Astrocyte (in vitro differentiated cells and primary cell): ENCODE data around the gene DOCK11. TPM values are rescaled to one million over a fixed set of nuclear protein-coding genes. Genes with fewer than 3 reads are reported as not detected.
A peak's percentile ranks its signal among the peaks of the same experiment; 100 is the strongest.

Experiments used
- DNase-seq: peaks from one replicate; pipeline ENCODE4 v3.0.0-alpha.2; 2010; ENCODE audit warnings: low read depth
- FAIRE-seq: peaks from 2 replicates; lab custom pipeline; 2011; peaks lifted over from hg19 to GRCh38; lab: Jason Lieb, UNC
- H2AFZ ChIP-seq: 2 replicates; pipeline ENCODE4 v1.6.0; 2012; ENCODE audit warnings: low read depth, low read length, inconsistent platforms
- H3K27ac ChIP-seq: 2 replicates; pipeline ENCODE4 v1.5.1; 2011; ENCODE audit warnings: low read depth, low read length, inconsistent platforms
- H3K27me3 ChIP-seq: 2 replicates; pipeline ENCODE4 v1.6.0; 2011; ENCODE audit warnings: low read length, inconsistent platforms; ENCODE audit not compliant: insufficient read depth
- H3K36me3 ChIP-seq: 2 replicates; pipeline ENCODE4 v1.5.1; 2011; ENCODE audit warnings: low read length, inconsistent platforms; ENCODE audit not compliant: insufficient read depth
- H3K4me1 ChIP-seq: 2 replicates; pipeline ENCODE4 v1.5.1; 2011; ENCODE audit warnings: low read length, inconsistent platforms; ENCODE audit not compliant: insufficient read depth
- H3K4me2 ChIP-seq: 2 replicates; pipeline ENCODE4 v1.6.0; 2012; ENCODE audit warnings: low read length, inconsistent platforms
- H3K4me3 ChIP-seq: 2 replicates; pipeline ENCODE4 v1.5.1; 2011; ENCODE audit warnings: low read depth, mild to moderate bottlenecking, low read length, inconsistent platforms; ENCODE audit not compliant: insufficient read depth
- H3K79me2 ChIP-seq: 2 replicates; pipeline ENCODE4 v1.6.0; 2012; ENCODE audit warnings: mild to moderate bottlenecking, low read length, inconsistent platforms; ENCODE audit not compliant: insufficient read depth
- H3K9ac ChIP-seq: 2 replicates; pipeline ENCODE4 v1.6.0; 2012; ENCODE audit warnings: mild to moderate bottlenecking, low read length, inconsistent platforms
- H3K9me3 ChIP-seq: 2 replicates; pipeline ENCODE4 v1.5.1; 2012; ENCODE audit warnings: low read depth, mild to moderate bottlenecking, low read length, inconsistent platforms; ENCODE audit not compliant: insufficient read depth
- H4K20me1 ChIP-seq: 2 replicates; pipeline ENCODE4 v1.6.0; 2012; ENCODE audit warnings: low read length, inconsistent platforms; ENCODE audit not compliant: insufficient read depth
- H3K27ac Mint-ChIP-seq: one replicate; pipeline ENCODE4 v1.8.0; 2021; ENCODE audit warnings: mild to moderate bottlenecking, mixed read lengths; ENCODE audit not compliant: unreplicated experiment
- H3K27me3 Mint-ChIP-seq: one replicate; pipeline ENCODE4 v1.8.0; 2021; ENCODE audit warnings: low read depth, mixed read lengths; ENCODE audit not compliant: unreplicated experiment
- H3K36me3 Mint-ChIP-seq: one replicate; pipeline ENCODE4 v1.8.0; 2021; ENCODE audit warnings: low read depth, mixed read lengths; ENCODE audit not compliant: unreplicated experiment
- H3K4me1 Mint-ChIP-seq: one replicate; pipeline ENCODE4 v1.8.0; 2021; ENCODE audit warnings: low read depth, mixed read lengths; ENCODE audit not compliant: unreplicated experiment
- H3K4me3 Mint-ChIP-seq: one replicate; pipeline ENCODE4 v1.8.0; 2021; ENCODE audit warnings: mild to moderate bottlenecking, moderate library complexity, mixed read lengths; ENCODE audit not compliant: unreplicated experiment
- H3K9me3 Mint-ChIP-seq: one replicate; pipeline ENCODE4 v1.8.0; 2021; ENCODE audit warnings: mild to moderate bottlenecking, mixed read lengths; ENCODE audit not compliant: unreplicated experiment
- EZH2 ChIP-seq: IDR thresholded peaks from 2 replicates; pipeline ENCODE4 v1.6.1; 2012; ENCODE audit warnings: mild to moderate bottlenecking, low read length, inconsistent platforms; ENCODE audit not compliant: insufficient read depth
- total RNA-seq: library from RNA; stranded (reverse); gene quantifications from 2 replicates; pipeline ENCODE4 v1.2.1, GENCODE V29; 2021
- TF ChIP-seq, protein P1 (sequence below): IDR thresholded peaks from 2 replicates; pipeline ENCODE4 v1.5.1; 2011; ENCODE audit warnings: low read depth, mild to moderate bottlenecking, inconsistent platforms, low read length, moderate library complexity; ENCODE audit not compliant: insufficient read depth

The DOCK11 gene
- total RNA-seq, 1 donor from 2014 or later = 4.7 TPM

DNA sequence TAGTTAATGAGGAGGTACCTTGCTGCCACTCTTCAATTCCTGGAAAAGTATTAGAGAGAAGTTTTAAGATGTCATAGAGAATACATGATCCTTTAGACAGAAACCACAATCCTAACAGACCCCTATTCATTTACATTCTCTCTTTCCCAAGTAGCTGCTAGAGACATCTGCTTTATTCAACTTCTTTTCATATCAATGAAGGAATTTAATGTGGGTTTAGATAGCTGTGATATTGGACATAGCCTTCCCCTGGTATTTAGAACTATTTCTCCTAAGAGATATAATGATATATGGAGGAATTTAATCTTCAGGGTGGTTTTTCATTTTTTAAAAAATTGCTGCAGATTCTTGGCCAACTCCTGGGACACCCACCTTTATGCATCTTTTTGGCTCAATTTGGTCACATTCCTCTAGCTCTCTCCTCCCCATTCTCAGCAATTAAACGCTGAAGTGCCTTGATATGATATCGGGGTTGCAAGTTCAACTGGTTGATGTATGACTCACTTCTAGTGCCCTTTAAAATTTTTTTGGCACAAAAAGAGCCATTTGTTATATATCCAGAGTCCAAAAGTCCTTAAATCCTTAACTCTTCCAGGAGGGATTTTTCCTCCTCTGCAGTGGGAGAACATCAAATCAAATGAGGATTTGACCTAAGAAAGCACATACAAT, 57.6 kb downstream of the DOCK11 start:
- H3K9ac ChIP-seq = no peak overlapping the region
- TF ChIP-seq EZH2 = no peak
- TF ChIP-seq, protein P1, sequence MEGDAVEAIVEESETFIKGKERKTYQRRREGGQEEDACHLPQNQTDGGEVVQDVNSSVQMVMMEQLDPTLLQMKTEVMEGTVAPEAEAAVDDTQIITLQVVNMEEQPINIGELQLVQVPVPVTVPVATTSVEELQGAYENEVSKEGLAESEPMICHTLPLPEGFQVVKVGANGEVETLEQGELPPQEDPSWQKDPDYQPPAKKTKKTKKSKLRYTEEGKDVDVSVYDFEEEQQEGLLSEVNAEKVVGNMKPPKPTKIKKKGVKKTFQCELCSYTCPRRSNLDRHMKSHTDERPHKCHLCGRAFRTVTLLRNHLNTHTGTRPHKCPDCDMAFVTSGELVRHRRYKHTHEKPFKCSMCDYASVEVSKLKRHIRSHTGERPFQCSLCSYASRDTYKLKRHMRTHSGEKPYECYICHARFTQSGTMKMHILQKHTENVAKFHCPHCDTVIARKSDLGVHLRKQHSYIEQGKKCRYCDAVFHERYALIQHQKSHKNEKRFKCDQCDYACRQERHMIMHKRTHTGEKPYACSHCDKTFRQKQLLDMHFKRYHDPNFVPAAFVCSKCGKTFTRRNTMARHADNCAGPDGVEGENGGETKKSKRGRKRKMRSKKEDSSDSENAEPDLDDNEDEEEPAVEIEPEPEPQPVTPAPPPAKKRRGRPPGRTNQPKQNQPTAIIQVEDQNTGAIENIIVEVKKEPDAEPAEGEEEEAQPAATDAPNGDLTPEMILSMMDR = no peak
- no peak overlapping the region for H3K4me2 ChIP-seq
- DNase-seq (peak; percentile 57), FAIRE-seq (peak; percentile 43)
- no peaks in the 10 kb centered on the region for H3K79me2 ChIP-seq
- Mint-ChIP-seq H3K4me1 (peaks cover 4% of the 10 kb centered on the region), H3K27ac (no peak overlapping the region), H3K4me3 (no peak overlapping the region), H3K9me3 (no peaks in the 10 kb centered on the region), H3K36me3 (no peaks in the 10 kb centered on the region), H3K27me3 (no peaks in the 10 kb centered on the region)
- H3K9me3 ChIP-seq = no peaks in the 10 kb centered on the region
- H3K27ac ChIP-seq = no peak overlapping the region
- no peaks in the 10 kb centered on the region for H3K27me3 ChIP-seq
- no peaks in the 10 kb centered on the region for H3K36me3 ChIP-seq
- no peak overlapping the region for H2AFZ ChIP-seq
- no peaks in the 10 kb centered on the region for H4K20me1 ChIP-seq
- no peak overlapping the region for H3K4me3 ChIP-seq
- H3K4me1 ChIP-seq = no peaks in the 10 kb centered on the region

DNA sequence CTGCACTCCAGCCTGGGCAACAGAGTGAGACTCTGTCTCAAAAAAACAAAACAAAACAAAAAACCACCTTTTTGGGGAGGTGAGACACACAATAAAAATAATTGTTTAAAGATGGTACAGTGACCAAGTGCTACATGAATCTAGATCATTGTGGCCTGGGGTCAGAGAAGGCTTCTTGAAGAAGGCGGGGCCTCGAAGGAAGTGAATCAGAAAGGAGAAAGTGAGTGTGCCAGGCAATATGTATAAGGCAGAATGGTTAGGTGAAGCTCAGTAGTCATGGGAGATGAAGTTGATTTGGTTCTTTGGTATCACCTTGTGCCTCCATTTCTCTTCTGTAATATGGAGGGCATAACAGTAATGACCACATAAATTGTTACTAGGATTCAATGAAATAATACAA, 58.9 kb downstream of the DOCK11 start:
- Histone ChIP-seq H3K4me3 (no peak overlapping the region), H3K79me2 (no peaks in the 10 kb centered on the region), H3K27me3 (no peaks in the 10 kb centered on the region), H3K9me3 (no peaks in the 10 kb centered on the region), H4K20me1 (no peaks in the 10 kb centered on the region), H2AFZ (no peak overlapping the region), H3K4me2 (no peak overlapping the region), H3K4me1 (no peaks in the 10 kb centered on the region), H3K27ac (no peak overlapping the region), H3K9ac (no peak overlapping the region), H3K36me3 (no peaks in the 10 kb centered on the region)
- Mint-ChIP-seq H3K4me3 (no peak overlapping the region), H3K27me3 (no peaks in the 10 kb centered on the region), H3K4me1 (peaks cover 4% of the 10 kb centered on the region), H3K27ac (no peak overlapping the region), H3K36me3 (no peaks in the 10 kb centered on the region), H3K9me3 (no peaks in the 10 kb centered on the region)
- FAIRE-seq = no peak
- no peak for DNase-seq
- TF ChIP-seq, protein P1 = no peak
- no peak for TF ChIP-seq EZH2

GRCh38 chrX:118558926-118559325, 63.3 kb downstream of the DOCK11 start:
- no peaks in the 10 kb centered on the region for H3K36me3 Mint-ChIP-seq
- H3K9me3 Mint-ChIP-seq = no peaks in the 10 kb centered on the region

More at GRCh38 chrX:118558926-118559325, 63.3 kb downstream of the DOCK11 start:
- Histone ChIP-seq H3K4me2 (no peak overlapping the region), H3K4me1 (no peaks in the 10 kb centered on the region), H4K20me1 (no peaks in the 10 kb centered on the region), H3K4me3 (no peak overlapping the region), H3K27ac (no peak overlapping the region), H3K9me3 (no peaks in the 10 kb centered on the region), H2AFZ (no peak overlapping the region), H3K79me2 (no peaks in the 10 kb centered on the region), H3K27me3 (no peaks in the 10 kb centered on the region), H3K36me3 (no peaks in the 10 kb centered on the region), H3K9ac (no peak overlapping the region)
- H3K4me3 Mint-ChIP-seq = no peak overlapping the region
- DNase-seq (no peak), FAIRE-seq (peak; percentile 5)
- H3K4me1 Mint-ChIP-seq = no peaks in the 10 kb centered on the region
- TF ChIP-seq, protein P1 = no peak
- TF ChIP-seq EZH2 = no peak
- no peak overlapping the region for H3K27ac Mint-ChIP-seq
- no peaks in the 10 kb centered on the region for H3K27me3 Mint-ChIP-seq
